Measurements from ENCODE around the gene RNPEPL1. TPM values are rescaled to one million over a fixed set of nuclear protein-coding genes. Genes with fewer than 3 reads are reported as not detected.
A peak's percentile ranks its signal among the peaks of the same experiment; 100 is the strongest.

Gene RNPEPL1
- polyA plus RNA-seq, 3 donors, result 15.4 to 100 (median 36.4) TPM

DNA sequence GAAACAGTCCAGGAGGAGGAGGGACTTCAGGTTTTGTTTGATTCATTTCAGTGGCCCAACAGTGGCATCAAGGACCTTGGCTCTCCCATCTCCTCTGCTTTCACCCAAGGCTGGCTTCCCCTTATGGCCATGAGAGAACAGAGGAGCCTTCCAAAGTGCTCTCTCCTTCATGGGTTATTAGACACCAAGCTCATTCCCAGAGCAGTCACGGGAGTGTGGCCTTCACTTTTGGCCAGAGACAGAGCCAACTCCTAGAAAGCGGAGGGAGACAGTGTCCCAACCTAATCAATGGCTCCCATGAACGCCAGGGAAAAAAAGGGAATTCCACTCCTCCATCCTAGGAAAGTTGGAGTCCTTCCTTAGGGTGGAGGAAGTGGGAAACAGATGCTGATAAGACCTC lies 9.0 kb upstream of the RNPEPL1 start:
- 100% methylated on average over 2 of the region's 3 CpGs for WGBS (ENCODE audit: insufficient coverage)
- peak overlapping the region; percentile 43 to 59 for H3K4me3 Mint-ChIP-seq
- peak overlapping the region; percentile 82 for H3K4me2 ChIP-seq (replicated peaks; ENCODE audit: extremely low read depth, low read length, poor library complexity, severe bottlenecking)
- peak overlapping the region in 1 of 2 donors; percentile 98 for H3K27ac ChIP-seq (ENCODE audit: low read depth in 1 of 2, low read length in 2 of 2)
- H3K4me1 Mint-ChIP-seq, result peaks cover 61% of the 10 kb centered on the region
- H3K4me3 ChIP-seq (replicated peaks in 1 of 3; ENCODE audit: low read depth in 2 of 3, low read length in 3 of 3), result peak overlapping the region in 1 of 3 experiments; percentile 79
- H3K4me1 ChIP-seq (ENCODE audit: control insufficient read depth in 1 of 2, insufficient read depth in 2 of 2, low read length in 2 of 2), result peaks cover 62 to 77% of the 10 kb centered on the region in 2 donors
- no peaks in the 10 kb centered on the region for H3K9me3 ChIP-seq (replicated peaks in 1 of 2; ENCODE audit: control insufficient read depth in 1 of 2, insufficient read depth in 1 of 2, low read length in 2 of 2)
- peaks cover 76% of the 10 kb centered on the region for H3K79me2 ChIP-seq (ENCODE audit: insufficient read depth, low read length)
- DNase-seq, result peak in 1 of 3 donors; percentile 26
- no peak overlapping the region for H2AFZ ChIP-seq (ENCODE audit: insufficient read depth, low read depth, low read length, poor library complexity, severe bottlenecking)
- H3K36me3 ChIP-seq (replicated peaks in 1 of 2; ENCODE audit: control insufficient read depth in 1 of 2, insufficient read depth in 2 of 2, low read length in 2 of 2), result peaks cover 0 to 18% of the 10 kb centered on the region in 2 donors
- H3K27ac Mint-ChIP-seq, result peak overlapping the region; percentile 67 to 97 (median 81)
- intact Hi-C loops (cut with micrococcal nuclease), result loop anchor here in 1 of 2 donors (5.0 kb wide), 1 partner anchor 42 kb away; no protein-coding TSS in a partner anchor
- H3K27me3 Mint-ChIP-seq (ENCODE audit: low read depth in 3 of 3), result peaks cover 0 to 7% (median 4%) of the 10 kb centered on the region in 3 donors
- H3K9me3 Mint-ChIP-seq, result peaks cover 0 to 4% (median 0%) of the 10 kb centered on the region in 7 donors
- TF ChIP-seq, protein P1, sequence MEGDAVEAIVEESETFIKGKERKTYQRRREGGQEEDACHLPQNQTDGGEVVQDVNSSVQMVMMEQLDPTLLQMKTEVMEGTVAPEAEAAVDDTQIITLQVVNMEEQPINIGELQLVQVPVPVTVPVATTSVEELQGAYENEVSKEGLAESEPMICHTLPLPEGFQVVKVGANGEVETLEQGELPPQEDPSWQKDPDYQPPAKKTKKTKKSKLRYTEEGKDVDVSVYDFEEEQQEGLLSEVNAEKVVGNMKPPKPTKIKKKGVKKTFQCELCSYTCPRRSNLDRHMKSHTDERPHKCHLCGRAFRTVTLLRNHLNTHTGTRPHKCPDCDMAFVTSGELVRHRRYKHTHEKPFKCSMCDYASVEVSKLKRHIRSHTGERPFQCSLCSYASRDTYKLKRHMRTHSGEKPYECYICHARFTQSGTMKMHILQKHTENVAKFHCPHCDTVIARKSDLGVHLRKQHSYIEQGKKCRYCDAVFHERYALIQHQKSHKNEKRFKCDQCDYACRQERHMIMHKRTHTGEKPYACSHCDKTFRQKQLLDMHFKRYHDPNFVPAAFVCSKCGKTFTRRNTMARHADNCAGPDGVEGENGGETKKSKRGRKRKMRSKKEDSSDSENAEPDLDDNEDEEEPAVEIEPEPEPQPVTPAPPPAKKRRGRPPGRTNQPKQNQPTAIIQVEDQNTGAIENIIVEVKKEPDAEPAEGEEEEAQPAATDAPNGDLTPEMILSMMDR (IDR thresholded peaks at IDR 0.05), result no peak
- no peaks in the 10 kb centered on the region for H3K27me3 ChIP-seq (ENCODE audit: control insufficient read depth in 2 of 2, insufficient read depth in 2 of 2, low read length in 2 of 2)
- H3K9ac ChIP-seq (ENCODE audit: insufficient read depth, low read length, poor library complexity, severe bottlenecking), result no peak overlapping the region
- peaks cover 39 to 44% of the 10 kb centered on the region in 2 donors for H3K36me3 Mint-ChIP-seq
- H4K20me1 ChIP-seq (ENCODE audit: insufficient read depth, low read length), result peaks cover 53% of the 10 kb centered on the region

GRCh38 chr2:240560084-240560479 lies 8.2 kb upstream of the RNPEPL1 start, which contains the start of gene DUSP28:
Gene DUSP28, plus strand, starts transcription at chr2:240560357. Its CDS starts 328 bp downstream, at chr2:240560685.
- Mint-ChIP-seq H3K9me3 (peaks cover 0 to 4% (median 0%) of the 10 kb centered on the region in 7 donors), H3K4me3 (peak within 1 kb of the TSS; percentile 84 to 92), H3K27me3 (ENCODE audit: low read depth in 3 of 3) (peaks cover 0 to 7% (median 4%) of the 10 kb centered on the region in 3 donors), H3K36me3 (peaks cover 36 to 38% of the 10 kb centered on the region in 2 donors), H3K27ac (peak within 1 kb of the TSS; percentile 93 to 100 (median 97)), H3K4me1 (peaks cover 69% of the 10 kb centered on the region)
- intact Hi-C loops (cut with micrococcal nuclease), result loop anchor here (2.0 to 5.0 kb wide), 4 partner anchors 25 to 67 kb away; partner anchors contain the start of gene GPR35 (in 2 of the 2)
- peaks cover 0 to 10% of the 10 kb centered on the region in 2 donors for H3K36me3 ChIP-seq (replicated peaks in 1 of 2; ENCODE audit: control insufficient read depth in 1 of 2, insufficient read depth in 2 of 2, low read length in 2 of 2)
- WGBS (ENCODE audit: insufficient coverage), result 0% methylated on average over 31 of the region's 39 CpGs
- H3K4me3 ChIP-seq (replicated peaks in 1 of 3; ENCODE audit: low read depth in 2 of 3, low read length in 3 of 3), result peak within 1 kb of the TSS; percentile 66 to 80 (median 79)
- no peaks in the 10 kb centered on the region for H3K27me3 ChIP-seq (ENCODE audit: control insufficient read depth in 2 of 2, insufficient read depth in 2 of 2, low read length in 2 of 2)
- peaks cover 75% of the 10 kb centered on the region for H3K79me2 ChIP-seq (ENCODE audit: insufficient read depth, low read length)
- peaks cover 70 to 85% of the 10 kb centered on the region in 2 donors for H3K4me1 ChIP-seq (ENCODE audit: control insufficient read depth in 1 of 2, insufficient read depth in 2 of 2, low read length in 2 of 2)
- DNase-seq, result peak; percentile 94 to 97 (median 95)
- H3K4me2 ChIP-seq (replicated peaks; ENCODE audit: extremely low read depth, low read length, poor library complexity, severe bottlenecking), result peak within 1 kb of the TSS; percentile 82
- peak within 1 kb of the TSS; percentile 97 for H3K9ac ChIP-seq (ENCODE audit: insufficient read depth, low read length, poor library complexity, severe bottlenecking)
- peaks cover 49% of the 10 kb centered on the region for H4K20me1 ChIP-seq (ENCODE audit: insufficient read depth, low read length)
- H2AFZ ChIP-seq (ENCODE audit: insufficient read depth, low read depth, low read length, poor library complexity, severe bottlenecking), result peak within 1 kb of the TSS; percentile 36
- TF ChIP-seq, protein P1 (IDR thresholded peaks at IDR 0.05), result no peak
- no peaks in the 10 kb centered on the region for H3K9me3 ChIP-seq (replicated peaks in 1 of 2; ENCODE audit: control insufficient read depth in 1 of 2, insufficient read depth in 1 of 2, low read length in 2 of 2)
- H3K27ac ChIP-seq (ENCODE audit: low read depth in 1 of 2, low read length in 2 of 2), result peak within 1 kb of the TSS; percentile 97 to 98

All from CD14-positive monocyte (primary cell).